22Rv1 (cell line): Measurements from ENCODE around the gene PRDM16.

Experiments
- CTCF ChIP-seq: fragments of 450-650 bp; IDR thresholded peaks from 2 replicates; pipeline ENCODE4 v1.5.1; 2017; ENCODE audit warnings: mild to moderate bottlenecking
- ZFX ChIP-seq: fragments of 450-650 bp; IDR thresholded peaks from 2 replicates; pipeline ENCODE4 v1.6.1; 2017; ENCODE audit warnings: antibody characterized with exemption, borderline replicate concordance

DNA sequence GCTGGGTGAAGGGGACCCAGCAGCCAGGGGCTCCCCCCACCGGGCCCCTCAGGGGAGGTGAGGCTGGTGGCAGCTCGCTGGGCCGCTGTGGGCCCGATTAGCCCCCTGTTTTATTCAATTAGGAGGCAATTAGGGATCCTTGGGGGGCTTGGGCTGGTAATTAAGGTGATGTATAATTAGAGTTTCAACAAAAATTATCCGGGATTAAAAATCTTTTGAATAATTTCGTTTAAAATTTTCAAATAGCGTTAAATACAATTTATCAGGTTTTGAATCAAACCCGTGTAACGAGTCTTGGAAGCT, 4.1 kb downstream of the PRDM16 start:
- TF ChIP-seq CTCF (no peak), ZFX (no peak)
